B cell (primary cell): Measurements from ENCODE around the gene CR1.
"Not testable (repeated sequence)": the region's sequence is repeated elsewhere in the genome, so short reads cannot be mapped to it uniquely, and the experiment has no call there.

Experiments used
- CTCF ChIP-seq: fragments of 200-600 bp; IDR thresholded peaks from one replicate; pipeline ENCODE4 v1.8.0; 2022; ENCODE audit warnings: antibody characterized with exemption, mild to moderate bottlenecking
- EZH2 ChIP-seq: IDR thresholded peaks from 2 replicates; pipeline ENCODE4 v1.6.1; 2012; ENCODE audit warnings: borderline replicate concordance, low read depth, mild to moderate bottlenecking, moderate library complexity, low read length; ENCODE audit not compliant: insufficient read depth, poor library complexity, severe bottlenecking

- TF ChIP-seq CTCF, EZH2: not testable (repeated sequence)
Measured at GRCh38 chr1:207680590-207681388, 184.8 kb downstream of the CR1 start.
